SHP77 treated with DMSO at 0.1 percent for 48 hours (cell line): ENCODE data around the gene MGMT.

Experiments used
- DNase-seq: peaks from one replicate; lab custom pipeline; 2025; lab: John Stamatoyannopoulos, UW

Gene MGMT

DNA sequence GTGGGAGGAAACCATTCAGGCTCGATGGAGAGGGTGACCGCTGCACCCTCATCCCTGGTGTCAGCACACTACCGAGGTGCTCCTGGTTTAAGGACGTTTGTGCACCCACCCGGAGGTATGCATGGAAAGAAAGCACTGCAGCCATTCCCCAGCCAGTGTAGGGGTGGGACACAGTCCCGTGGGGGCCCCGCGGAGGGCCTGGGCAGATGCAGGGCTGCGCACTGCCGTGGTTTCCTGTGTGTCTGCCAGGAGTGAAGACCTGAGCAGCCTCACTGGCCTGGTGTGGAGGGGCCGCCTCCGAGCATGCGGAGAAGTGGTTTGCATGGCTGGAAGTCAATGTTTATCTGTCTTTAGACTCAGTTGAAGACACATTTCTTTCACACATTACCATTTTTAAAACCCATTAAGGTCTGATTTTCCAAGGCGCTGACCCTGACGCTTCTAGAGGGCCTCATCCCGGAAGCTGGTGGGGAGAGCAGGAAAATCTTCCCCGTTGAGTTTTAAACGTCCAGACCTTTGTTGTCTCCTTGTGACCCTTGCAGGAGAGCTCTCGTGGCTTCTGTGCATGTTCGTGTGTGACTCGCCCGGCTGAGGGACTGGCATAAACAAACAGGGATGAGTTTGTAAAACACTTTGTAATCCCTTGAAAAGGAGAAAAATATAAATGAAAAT, 188.1 kb downstream of the MGMT start:
- DNase-seq, result no peak

- DNase-seq, result no peak
Measured at GRCh38 chr10:129655679-129656031, 188.6 kb downstream of the MGMT start.

- no peak for DNase-seq
Measured at GRCh38 chr10:129656642-129657041, 189.6 kb downstream of the MGMT start.

- DNase-seq, result no peak
Measured at GRCh38 chr10:129657297-129658017, 190.4 kb downstream of the MGMT start.

- no peak for DNase-seq
Measured at GRCh38 chr10:129658376-129659072, 191.5 kb downstream of the MGMT start.

- no peak for DNase-seq
Measured at GRCh38 chr10:129659508-129660268, 192.6 kb downstream of the MGMT start.

DNA sequence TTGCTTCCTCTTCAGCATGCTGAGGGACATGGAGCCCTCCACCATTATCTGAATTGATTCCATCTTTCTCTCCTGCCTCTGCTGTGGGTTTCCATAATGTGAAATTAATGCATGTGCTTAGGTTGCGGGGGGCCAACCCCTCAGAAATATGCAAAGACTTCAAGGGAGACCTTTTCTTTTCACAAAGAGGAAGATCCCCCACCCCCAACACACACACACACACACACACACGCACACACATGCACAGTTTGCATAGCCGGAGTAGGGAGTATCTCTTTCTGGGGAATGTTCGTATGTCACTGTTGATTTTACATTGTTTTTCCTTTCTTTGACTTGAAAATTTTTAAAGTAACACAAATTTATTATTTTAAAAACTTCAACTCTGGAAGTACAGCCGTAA, 193.5 kb downstream of the MGMT start:
- no peak for DNase-seq

DNA sequence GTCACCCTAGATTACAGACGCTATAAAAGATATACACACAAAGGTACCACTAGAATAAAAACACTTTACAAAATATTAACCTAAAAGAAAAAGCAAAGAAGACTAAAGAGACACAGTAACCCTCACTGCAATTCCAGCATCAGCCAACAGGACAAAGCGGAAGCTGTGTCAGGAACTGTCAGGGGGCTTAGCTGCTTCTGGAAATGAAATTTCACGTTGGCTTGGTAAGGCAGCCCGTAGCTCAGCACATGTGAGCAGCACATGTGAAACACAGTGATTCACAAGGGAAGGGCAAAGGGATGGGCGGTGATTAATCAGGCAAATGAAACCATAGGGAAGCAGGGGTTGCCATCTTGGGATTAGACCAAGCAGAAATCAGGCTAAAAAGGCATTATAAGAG, 195.4 kb downstream of the MGMT start:
- no peak for DNase-seq

DNA sequence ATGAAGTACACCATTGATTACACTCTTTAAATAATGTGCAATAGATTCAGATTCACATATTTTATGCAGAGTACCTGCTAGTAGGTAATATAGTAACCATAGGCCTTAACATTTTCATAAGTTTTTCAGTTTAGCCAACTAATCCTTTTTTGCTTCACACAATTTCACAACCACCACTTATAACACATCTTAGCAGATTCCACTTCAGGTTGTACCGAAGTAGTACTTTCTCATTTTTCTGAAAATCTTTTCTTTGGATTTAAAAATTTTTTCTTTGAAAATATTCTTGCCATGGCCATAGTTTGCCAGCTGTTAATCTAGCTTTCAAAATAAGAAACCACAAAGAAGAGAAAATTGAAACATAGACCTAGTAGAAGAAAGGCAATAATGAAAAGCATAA, 203.1 kb downstream of the MGMT start:
- DNase-seq, result no peak

DNA sequence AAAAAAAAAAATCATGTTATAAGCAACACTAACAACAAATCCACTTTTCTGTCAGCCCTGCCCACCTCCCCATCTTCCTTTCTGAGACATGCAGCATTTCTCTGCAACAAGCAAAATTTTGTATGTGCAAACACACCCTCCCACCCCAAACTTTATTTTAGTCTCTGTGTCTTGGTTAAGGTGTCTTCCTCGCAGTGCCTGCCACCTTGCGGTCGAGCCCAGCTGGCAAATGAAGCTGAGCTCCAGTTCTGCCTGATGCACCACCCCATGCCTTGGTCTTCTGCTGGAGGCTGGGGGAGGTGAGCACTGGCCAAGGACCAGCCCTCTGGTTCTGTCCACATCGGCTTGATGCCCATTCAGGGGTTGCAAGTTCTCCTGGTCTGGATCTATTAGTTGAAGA, 206.3 kb downstream of the MGMT start:
- DNase-seq, result no peak

DNA sequence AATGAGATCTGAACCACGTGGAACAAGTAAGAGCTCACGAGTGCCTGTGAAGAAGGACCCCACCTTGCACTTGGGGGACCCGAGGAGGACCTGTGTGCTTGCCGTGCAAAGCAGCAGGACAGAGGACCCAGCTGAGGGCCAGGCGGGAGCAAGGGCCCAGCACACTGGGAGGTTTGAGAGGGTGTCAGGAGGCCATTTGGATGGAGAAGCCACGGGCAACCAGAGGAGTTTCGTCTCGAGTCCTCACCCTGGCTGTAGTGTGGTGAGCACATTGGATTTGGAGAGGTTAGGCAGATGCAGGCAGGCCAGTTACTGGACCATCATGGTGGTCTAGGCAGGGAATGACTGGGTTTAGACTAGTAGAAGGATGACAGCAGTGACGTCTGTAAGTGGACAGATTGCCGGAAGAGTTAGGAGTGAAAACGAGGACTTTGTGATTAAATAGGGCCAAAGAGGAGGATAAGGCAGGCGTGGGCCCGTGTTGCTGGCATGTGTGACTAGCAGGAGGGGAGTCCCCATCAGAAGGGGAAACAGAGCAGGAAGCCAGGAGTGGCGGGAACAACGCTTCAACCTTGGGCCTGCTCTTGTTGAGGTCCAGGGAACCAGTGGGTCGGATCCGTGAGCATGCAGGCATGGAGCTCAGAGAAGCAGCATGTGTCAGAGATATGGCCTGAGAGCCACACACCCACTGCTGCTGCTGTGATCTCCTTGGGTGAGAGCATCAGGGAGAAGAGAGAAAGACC, 208.2 kb downstream of the MGMT start:
- no peak for DNase-seq

DNA sequence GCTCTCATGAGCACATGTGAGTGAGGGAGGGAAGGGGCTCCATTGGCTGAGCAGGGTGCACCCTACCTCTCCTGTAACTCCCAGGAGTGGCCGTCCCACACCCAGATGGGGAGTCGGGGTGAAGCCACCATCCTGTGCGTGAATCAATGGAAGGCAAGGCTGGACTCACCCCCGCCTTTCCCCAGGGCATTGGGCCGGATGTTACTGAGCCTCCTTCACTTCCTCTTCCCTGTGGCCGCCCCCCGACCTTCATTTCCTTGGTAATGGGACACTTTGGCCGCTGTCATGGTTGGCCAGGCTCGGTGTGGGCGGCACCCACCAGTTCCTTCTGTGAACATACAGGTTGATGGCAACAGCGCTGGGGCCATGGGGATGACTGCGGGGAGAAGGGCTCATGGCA, 209.0 kb downstream of the MGMT start:
- no peak for DNase-seq

DNA sequence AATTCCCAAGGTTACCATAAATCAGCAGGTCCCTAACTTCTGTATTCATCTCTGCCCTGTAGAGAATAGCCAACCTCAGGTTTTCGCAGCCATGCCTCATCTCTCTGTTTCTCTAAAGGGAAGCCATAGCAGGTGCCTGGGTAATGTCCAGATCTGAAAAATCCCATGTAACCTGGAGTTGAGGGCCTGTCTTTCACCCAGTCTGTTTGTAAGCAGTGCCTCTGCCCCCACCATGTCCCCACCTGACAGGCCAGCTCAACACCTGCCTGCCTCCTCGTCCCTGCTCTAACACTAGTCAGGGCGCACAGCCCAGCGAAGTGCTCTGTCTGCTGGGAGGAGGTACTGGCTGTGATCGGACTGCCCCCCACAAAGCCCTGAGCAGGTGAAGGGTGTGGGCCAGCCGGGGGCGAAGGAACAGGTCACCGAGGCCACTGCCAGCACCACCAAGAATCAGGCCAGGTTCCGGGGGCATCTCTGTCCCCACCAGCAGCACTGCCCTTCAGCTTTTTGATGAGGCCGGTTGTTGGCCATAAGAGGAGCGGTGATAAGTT, 210.4 kb downstream of the MGMT start:
- no peak for DNase-seq

GRCh38 chr10:129678186-129678585, 211.1 kb downstream of the MGMT start:
- no peak for DNase-seq

DNA sequence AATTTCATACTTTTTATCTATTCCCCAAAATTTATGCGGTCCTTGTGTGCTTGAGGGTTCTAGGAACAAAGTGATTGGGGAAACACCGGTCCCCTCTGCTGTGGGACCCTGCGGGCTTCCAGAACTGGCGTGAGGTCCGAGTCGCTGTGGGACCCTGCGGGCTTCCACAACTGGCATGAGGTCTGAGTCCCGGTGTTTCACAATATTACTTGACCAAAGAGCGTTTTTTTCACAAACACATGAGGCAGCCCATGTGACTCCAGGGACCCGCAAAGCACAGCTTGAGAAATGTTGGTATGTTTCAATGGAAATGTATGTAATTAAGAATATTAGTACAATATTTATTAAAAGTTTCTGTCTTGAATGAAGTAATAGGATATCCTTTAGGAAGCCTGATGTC, 212.2 kb downstream of the MGMT start:
- no peak for DNase-seq

- DNase-seq, result no peak
Measured at GRCh38 chr10:129680661-129681344, 213.8 kb downstream of the MGMT start.

GRCh38 chr10:129681856-129682255, 214.8 kb downstream of the MGMT start:
- no peak for DNase-seq

- DNase-seq, result no peak
Measured at GRCh38 chr10:129683519-129683918, 216.5 kb downstream of the MGMT start.

DNA sequence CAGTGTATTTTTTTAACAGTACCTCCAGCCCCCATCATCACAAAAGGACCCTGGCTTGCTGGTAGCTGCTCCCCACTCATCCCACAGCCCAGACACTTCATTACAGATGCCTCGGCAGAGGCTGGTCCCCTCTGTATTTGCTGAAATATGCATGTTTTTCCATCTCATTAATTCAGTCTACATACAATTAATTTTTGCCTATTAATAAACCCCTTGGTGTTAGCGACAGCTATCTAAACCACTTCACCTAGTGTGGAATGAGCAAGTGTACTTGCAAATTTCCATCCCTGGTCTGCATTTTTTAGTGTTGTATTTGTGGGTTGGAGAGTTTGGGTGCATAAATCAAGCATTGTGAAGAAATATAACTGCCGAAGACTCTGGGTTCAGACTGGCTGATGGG, 216.9 kb downstream of the MGMT start:
- DNase-seq, result no peak

- DNase-seq, result no peak
Measured at GRCh38 chr10:129685271-129685670, 218.2 kb downstream of the MGMT start.

DNA sequence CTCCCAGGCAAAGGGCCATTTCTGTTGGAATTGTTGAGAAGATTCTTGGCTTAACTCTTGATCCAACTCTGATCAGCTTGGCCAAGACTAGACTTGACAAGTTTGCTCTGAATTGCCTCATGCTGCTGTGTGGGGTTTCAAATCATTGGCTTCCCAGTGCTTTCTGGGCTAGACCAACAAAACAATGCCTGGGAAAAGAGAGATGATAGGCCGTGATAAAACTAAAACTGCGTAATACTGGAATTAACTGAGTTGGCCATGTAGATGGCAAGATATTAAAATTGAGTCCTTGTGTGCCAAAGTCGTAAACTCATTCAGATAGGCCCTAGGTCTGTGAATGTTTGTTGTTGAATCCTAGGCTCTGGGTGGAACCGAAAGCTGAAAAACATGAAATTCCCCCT, 222.6 kb downstream of the MGMT start:
- no peak for DNase-seq
